Endothelial cell (in vitro differentiated cells): ENCODE data around the gene ARMH3. TPM values are rescaled to one million over a fixed set of nuclear protein-coding genes. Genes with fewer than 3 reads are reported as not detected.

ENCODE experiments used
- DNase-seq: peaks from one replicate; pipeline ENCODE4 v3.0.0; 2021; ENCODE audit warnings: low spot score
- H3K27ac Mint-ChIP-seq: one replicate; pipeline ENCODE4 v1.8.0; 2021; ENCODE audit warnings: mixed read lengths, inconsistent platforms; ENCODE audit not compliant: unreplicated experiment
- H3K27me3 Mint-ChIP-seq: one replicate; pipeline ENCODE4 v1.8.0; 2021; ENCODE audit warnings: mild to moderate bottlenecking, moderate library complexity, mixed read lengths, inconsistent platforms; ENCODE audit not compliant: unreplicated experiment
- H3K36me3 Mint-ChIP-seq: one replicate; pipeline ENCODE4 v1.8.0; 2021; ENCODE audit warnings: mild to moderate bottlenecking, low read depth, mixed read lengths, inconsistent platforms; ENCODE audit not compliant: unreplicated experiment
- H3K4me1 Mint-ChIP-seq: one replicate; pipeline ENCODE4 v1.8.0; 2021; ENCODE audit warnings: mild to moderate bottlenecking, mixed read lengths, inconsistent platforms; ENCODE audit not compliant: unreplicated experiment
- H3K4me3 Mint-ChIP-seq: one replicate; pipeline ENCODE4 v1.8.0; 2021; ENCODE audit warnings: mild to moderate bottlenecking, mixed read lengths, inconsistent platforms; ENCODE audit not compliant: unreplicated experiment
- H3K9me3 Mint-ChIP-seq: one replicate; pipeline ENCODE4 v1.8.0; 2021; ENCODE audit warnings: mixed read lengths, inconsistent platforms; ENCODE audit not compliant: unreplicated experiment
- total RNA-seq: library from RNA; stranded (reverse); fragmentation: NEBNext Ultra II Directional; extraction: Animal tissue kit (Norgen Biotek cat#: 25700); gene quantifications from one replicate; pipeline ENCODE4 v1.2.1, GENCODE V29; 2021; ENCODE audit not compliant: unreplicated experiment
- TF ChIP-seq, protein P1 (sequence below): fragments of 200-600 bp; sonication (generic); IDR thresholded peaks from one replicate; pipeline ENCODE4 v1.5.0; 2021; ENCODE audit warnings: antibody characterized with exemption; ENCODE audit not compliant: unreplicated experiment

The ARMH3 gene
- total RNA-seq, 1 donor from 2014 or later, result 20.5 TPM

DNA sequence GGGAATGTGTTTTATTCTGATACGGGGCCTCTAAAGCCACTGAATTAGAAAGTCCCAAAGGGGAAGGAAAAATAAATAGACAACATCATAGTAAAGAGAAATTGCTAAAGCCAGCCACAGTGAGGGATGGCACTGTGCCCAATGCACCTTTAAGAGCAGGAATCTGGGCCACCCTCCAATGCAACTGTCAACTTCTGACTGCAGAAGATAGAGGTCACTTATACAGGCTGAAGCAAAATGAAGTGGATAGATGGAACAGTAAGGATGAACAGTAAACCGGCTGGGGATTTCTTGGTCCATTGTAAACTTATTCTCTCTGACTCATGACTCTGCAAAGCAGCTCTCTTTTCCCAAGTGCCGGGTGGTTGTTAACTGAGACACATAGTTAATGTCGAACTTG lies 158.3 kb downstream of the ARMH3 start:
- H3K27ac Mint-ChIP-seq, result no peak overlapping the region
- H3K9me3 Mint-ChIP-seq, result no peaks in the 10 kb centered on the region
- TF ChIP-seq, protein P1, sequence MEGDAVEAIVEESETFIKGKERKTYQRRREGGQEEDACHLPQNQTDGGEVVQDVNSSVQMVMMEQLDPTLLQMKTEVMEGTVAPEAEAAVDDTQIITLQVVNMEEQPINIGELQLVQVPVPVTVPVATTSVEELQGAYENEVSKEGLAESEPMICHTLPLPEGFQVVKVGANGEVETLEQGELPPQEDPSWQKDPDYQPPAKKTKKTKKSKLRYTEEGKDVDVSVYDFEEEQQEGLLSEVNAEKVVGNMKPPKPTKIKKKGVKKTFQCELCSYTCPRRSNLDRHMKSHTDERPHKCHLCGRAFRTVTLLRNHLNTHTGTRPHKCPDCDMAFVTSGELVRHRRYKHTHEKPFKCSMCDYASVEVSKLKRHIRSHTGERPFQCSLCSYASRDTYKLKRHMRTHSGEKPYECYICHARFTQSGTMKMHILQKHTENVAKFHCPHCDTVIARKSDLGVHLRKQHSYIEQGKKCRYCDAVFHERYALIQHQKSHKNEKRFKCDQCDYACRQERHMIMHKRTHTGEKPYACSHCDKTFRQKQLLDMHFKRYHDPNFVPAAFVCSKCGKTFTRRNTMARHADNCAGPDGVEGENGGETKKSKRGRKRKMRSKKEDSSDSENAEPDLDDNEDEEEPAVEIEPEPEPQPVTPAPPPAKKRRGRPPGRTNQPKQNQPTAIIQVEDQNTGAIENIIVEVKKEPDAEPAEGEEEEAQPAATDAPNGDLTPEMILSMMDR, result no peak
- no peaks in the 10 kb centered on the region for H3K36me3 Mint-ChIP-seq
- no peak for DNase-seq
- peaks cover 2% of the 10 kb centered on the region for H3K27me3 Mint-ChIP-seq
- peaks cover 57% of the 10 kb centered on the region for H3K4me1 Mint-ChIP-seq
- no peak overlapping the region for H3K4me3 Mint-ChIP-seq

- no peak for DNase-seq
- Mint-ChIP-seq H3K27ac (no peak overlapping the region), H3K27me3 (peaks cover 2% of the 10 kb centered on the region), H3K9me3 (no peaks in the 10 kb centered on the region), H3K4me1 (peaks cover 51% of the 10 kb centered on the region), H3K36me3 (no peaks in the 10 kb centered on the region), H3K4me3 (no peak overlapping the region)
- TF ChIP-seq, protein P1, result no peak
Observed at GRCh38 chr10:101896225-101896877, 159.6 kb downstream of the ARMH3 start.

DNA sequence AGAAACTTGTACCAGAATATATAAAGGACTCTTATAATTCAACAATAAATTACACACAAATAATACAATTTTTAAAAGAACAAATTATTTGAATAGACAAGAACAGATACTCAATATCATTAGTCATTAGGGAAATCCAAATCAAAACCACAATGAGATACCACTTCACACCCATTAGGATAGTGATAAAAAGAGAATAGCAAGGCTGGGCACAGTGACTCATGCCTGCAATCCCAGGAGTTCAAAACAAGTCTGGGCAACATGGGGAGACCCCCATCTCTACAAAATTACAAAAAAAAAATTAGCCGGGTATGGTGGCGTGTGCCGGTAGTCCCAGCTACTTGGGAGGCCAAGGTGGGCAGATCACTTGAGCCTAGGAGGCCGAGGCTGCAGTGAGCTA lies 160.2 kb downstream of the ARMH3 start:
- DNase-seq, result no peak
- Mint-ChIP-seq H3K27me3 (peaks cover 2% of the 10 kb centered on the region), H3K36me3 (no peaks in the 10 kb centered on the region), H3K9me3 (no peaks in the 10 kb centered on the region), H3K27ac (no peak overlapping the region), H3K4me3 (no peak overlapping the region), H3K4me1 (peaks cover 51% of the 10 kb centered on the region)
- TF ChIP-seq, protein P1, result no peak

DNA sequence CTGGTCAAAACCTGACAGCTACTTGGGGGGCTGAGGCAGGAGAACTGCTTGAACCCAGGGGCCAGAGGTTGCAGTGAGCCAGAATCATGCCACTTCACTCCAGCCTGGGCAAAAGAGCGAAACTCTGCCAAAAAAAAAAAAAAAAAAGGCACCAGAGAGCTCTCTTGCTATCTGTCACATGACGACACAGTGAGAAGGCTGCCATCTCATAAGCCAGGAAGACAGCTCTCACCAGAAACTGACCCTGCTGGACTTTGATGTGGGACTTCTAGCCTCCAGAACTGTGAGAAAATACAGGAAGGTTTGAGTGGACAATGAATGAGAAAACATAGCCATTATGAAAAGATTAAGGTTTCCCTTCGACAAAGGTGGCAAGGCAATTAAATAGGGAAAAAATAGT lies 161.2 kb downstream of the ARMH3 start:
- Mint-ChIP-seq H3K9me3 (no peaks in the 10 kb centered on the region), H3K36me3 (no peaks in the 10 kb centered on the region), H3K27ac (peak overlapping the region; percentile 67), H3K4me3 (no peak overlapping the region), H3K4me1 (peaks cover 45% of the 10 kb centered on the region), H3K27me3 (peaks cover 2% of the 10 kb centered on the region)
- TF ChIP-seq, protein P1, result no peak
- no peak for DNase-seq

- Mint-ChIP-seq H3K4me1 (peaks cover 44% of the 10 kb centered on the region), H3K9me3 (no peaks in the 10 kb centered on the region), H3K4me3 (no peak overlapping the region), H3K27me3 (peaks cover 2% of the 10 kb centered on the region), H3K27ac (peak overlapping the region; percentile 67), H3K36me3 (no peaks in the 10 kb centered on the region)
- DNase-seq, result no peak
- TF ChIP-seq, protein P1, result no peak
Observed at GRCh38 chr10:101894266-101894665, 161.7 kb downstream of the ARMH3 start.
